Upper lobe of right lung (tissue), 1 donor: Measurements from ENCODE around the gene ETHE1. TPM values are rescaled to one million over a fixed set of nuclear protein-coding genes. Genes with fewer than 3 reads are reported as not detected.

Source experiments
- ATAC-seq: fragments of 200-7000 bp; cut with Tn5 transposase; one replicate; pipeline ENCODE4 v1.9.1; 2020; ENCODE audit warnings: mild to moderate bottlenecking, moderate library complexity
- DNase-seq: peaks from one replicate; pipeline ENCODE4 v3.0.0-alpha.2; 2020
- H3K27ac ChIP-seq: fragments of 200-600 bp; one replicate; pipeline ENCODE4 v1.8.0; 2022
- H3K27me3 ChIP-seq: fragments of 200-600 bp; one replicate; pipeline ENCODE4 v1.8.0; 2022; ENCODE audit warnings: mild to moderate bottlenecking
- H3K36me3 ChIP-seq: fragments of 200-600 bp; one replicate; pipeline ENCODE4 v1.8.0; 2022
- H3K4me1 ChIP-seq: fragments of 200-600 bp; one replicate; pipeline ENCODE4 v1.8.0; 2022
- H3K4me3 ChIP-seq: fragments of 200-600 bp; one replicate; pipeline ENCODE4 v1.8.0; 2022; ENCODE audit warnings: mild to moderate bottlenecking
- H3K9me3 ChIP-seq: fragments of 200-600 bp; one replicate; pipeline ENCODE4 v1.8.0; 2022
- intact Hi-C: fragments of 100-400 bp; cut with DNase I; formaldehyde crosslinking; loops from one replicate; pipeline ENCODE4 v1.11.0; 2022
- total RNA-seq: library from RNA; stranded (reverse); fragmentation: NEBNext Ultra II Directional; extraction: Animal tissue kit (Norgen Biotek cat#: 25700); gene quantifications from one replicate; pipeline ENCODE4 v1.2.1, GENCODE V29; 2021
- TF ChIP-seq, protein P1 (sequence below): fragments of 200-600 bp; IDR thresholded peaks from one replicate; pipeline ENCODE4 v1.8.0; 2022; ENCODE audit warnings: antibody characterized with exemption
- donor health status: DM: no; HTN: yes; CAD: no; lungs with severe emphysema.

The ETHE1 gene
- total RNA-seq, 1 donor from 2014 or later: 34.6 TPM

GRCh38 chr19:43481701-43482100 is 45.3 kb downstream of the ETHE1 start:
- intact Hi-C loops: no loop called here
- Histone ChIP-seq H3K9me3 (no peaks in the 10 kb centered on the region), H3K27ac (no peak overlapping the region), H3K4me3 (no peak overlapping the region), H3K27me3 (no peaks in the 10 kb centered on the region), H3K36me3 (no peaks in the 10 kb centered on the region), H3K4me1 (no peaks in the 10 kb centered on the region)
- TF ChIP-seq, protein P1, sequence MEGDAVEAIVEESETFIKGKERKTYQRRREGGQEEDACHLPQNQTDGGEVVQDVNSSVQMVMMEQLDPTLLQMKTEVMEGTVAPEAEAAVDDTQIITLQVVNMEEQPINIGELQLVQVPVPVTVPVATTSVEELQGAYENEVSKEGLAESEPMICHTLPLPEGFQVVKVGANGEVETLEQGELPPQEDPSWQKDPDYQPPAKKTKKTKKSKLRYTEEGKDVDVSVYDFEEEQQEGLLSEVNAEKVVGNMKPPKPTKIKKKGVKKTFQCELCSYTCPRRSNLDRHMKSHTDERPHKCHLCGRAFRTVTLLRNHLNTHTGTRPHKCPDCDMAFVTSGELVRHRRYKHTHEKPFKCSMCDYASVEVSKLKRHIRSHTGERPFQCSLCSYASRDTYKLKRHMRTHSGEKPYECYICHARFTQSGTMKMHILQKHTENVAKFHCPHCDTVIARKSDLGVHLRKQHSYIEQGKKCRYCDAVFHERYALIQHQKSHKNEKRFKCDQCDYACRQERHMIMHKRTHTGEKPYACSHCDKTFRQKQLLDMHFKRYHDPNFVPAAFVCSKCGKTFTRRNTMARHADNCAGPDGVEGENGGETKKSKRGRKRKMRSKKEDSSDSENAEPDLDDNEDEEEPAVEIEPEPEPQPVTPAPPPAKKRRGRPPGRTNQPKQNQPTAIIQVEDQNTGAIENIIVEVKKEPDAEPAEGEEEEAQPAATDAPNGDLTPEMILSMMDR: no peak
- DNase-seq (no peak), ATAC-seq (no peak)

DNA sequence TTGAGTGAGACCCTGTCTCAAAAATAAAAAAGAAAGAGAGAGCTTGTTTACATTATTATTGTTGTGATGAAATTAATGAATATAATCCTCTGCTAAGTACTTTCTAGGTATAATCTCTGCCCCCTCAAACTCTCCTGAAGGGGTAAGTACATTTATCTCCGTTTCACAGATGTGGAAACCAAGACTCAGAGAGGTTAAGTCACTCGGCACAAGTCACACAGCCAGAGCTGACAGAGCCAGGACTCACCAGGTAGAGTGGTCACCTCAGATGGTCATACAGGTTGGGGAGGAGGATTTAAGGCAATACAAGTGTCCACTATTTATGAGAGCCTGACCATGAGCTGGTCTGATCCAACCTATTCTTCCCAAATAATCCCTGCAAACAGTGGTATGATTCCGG is 46.4 kb downstream of the ETHE1 start:
- Histone ChIP-seq H3K4me1 (peaks cover 9% of the 10 kb centered on the region), H3K27me3 (no peaks in the 10 kb centered on the region), H3K4me3 (no peak overlapping the region), H3K9me3 (no peaks in the 10 kb centered on the region), H3K27ac (no peak overlapping the region), H3K36me3 (no peaks in the 10 kb centered on the region)
- no peak for ATAC-seq
- TF ChIP-seq, protein P1: no peak
- intact Hi-C loops: no loop called here
- DNase-seq: no peak

- TF ChIP-seq, protein P1: no peak
- Histone ChIP-seq H3K36me3 (no peaks in the 10 kb centered on the region), H3K27ac (no peak overlapping the region), H3K4me1 (peaks cover 11% of the 10 kb centered on the region), H3K27me3 (no peaks in the 10 kb centered on the region), H3K9me3 (no peaks in the 10 kb centered on the region), H3K4me3 (no peak overlapping the region)
- DNase-seq (no peak), ATAC-seq (no peak)
- intact Hi-C loops: no loop called here
Observed at GRCh38 chr19:43479961-43480561, 46.9 kb downstream of the ETHE1 start.

- H3K27ac ChIP-seq: no peak overlapping the region
- ATAC-seq: no peak
- intact Hi-C loops: no loop called here
- H3K9me3 ChIP-seq: no peaks in the 10 kb centered on the region
- DNase-seq: no peak
- no peaks in the 10 kb centered on the region for H3K36me3 ChIP-seq
- TF ChIP-seq, protein P1: no peak
- H3K27me3 ChIP-seq: no peaks in the 10 kb centered on the region
- H3K4me1 ChIP-seq: peaks cover 14% of the 10 kb centered on the region
- no peak overlapping the region for H3K4me3 ChIP-seq
Observed at GRCh38 chr19:43479226-43479625, 47.8 kb downstream of the ETHE1 start.

DNA sequence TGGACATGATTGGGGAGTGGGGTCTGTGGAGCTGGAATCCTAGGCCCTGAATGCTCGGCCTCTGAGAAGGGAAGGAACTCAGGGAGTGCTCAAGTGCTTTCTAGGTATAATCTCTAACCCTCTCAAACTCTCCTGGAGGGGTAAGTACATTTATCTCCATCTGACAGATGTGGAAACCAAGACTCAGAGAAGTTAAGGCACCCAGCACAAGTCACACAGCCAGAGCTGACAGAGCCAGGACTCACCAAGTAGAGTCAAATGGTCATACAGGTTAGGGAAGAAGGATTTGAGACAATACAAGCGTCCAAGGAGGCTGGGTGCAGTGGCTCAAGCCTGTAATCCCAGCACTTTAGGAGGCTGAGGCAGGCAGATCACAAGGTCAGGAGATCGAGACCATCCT is 48.7 kb downstream of the ETHE1 start:
- no peaks in the 10 kb centered on the region for H3K9me3 ChIP-seq
- no peaks in the 10 kb centered on the region for H3K27me3 ChIP-seq
- DNase-seq: no peak
- intact Hi-C loops: no loop called here
- ATAC-seq: no peak
- no peaks in the 10 kb centered on the region for H3K36me3 ChIP-seq
- TF ChIP-seq, protein P1: no peak
- no peak overlapping the region for H3K4me3 ChIP-seq
- no peak overlapping the region for H3K27ac ChIP-seq
- peaks cover 14% of the 10 kb centered on the region for H3K4me1 ChIP-seq

DNA sequence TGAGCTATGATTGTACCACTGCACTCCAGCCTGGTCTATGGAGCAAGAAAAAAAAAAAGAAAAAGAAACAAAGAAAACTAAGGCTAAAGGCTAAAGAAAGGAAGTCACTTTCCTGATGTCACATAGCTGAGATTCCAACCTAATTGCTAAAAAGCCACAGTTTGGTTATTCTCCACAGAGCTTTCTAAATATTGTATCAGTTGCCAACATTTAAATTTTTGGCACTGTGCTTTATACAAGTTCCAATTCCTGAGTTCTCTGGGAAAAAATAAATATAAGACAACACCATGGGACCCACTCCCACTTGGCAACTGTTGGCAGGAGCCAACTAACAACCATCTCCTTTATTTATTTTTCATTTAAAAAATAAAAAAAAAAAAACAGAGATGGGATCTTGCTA is 50.4 kb downstream of the ETHE1 start:
- intact Hi-C loops: no loop called here
- DNase-seq (no peak), ATAC-seq (no peak)
- no peaks in the 10 kb centered on the region for H3K36me3 ChIP-seq
- H3K4me1 ChIP-seq: peaks cover 14% of the 10 kb centered on the region
- H3K4me3 ChIP-seq: no peak overlapping the region
- no peaks in the 10 kb centered on the region for H3K27me3 ChIP-seq
- TF ChIP-seq, protein P1: no peak
- H3K27ac ChIP-seq: peak overlapping the region; percentile 77
- no peaks in the 10 kb centered on the region for H3K9me3 ChIP-seq
